ENCODE results near the gene ULBP3.
"Not testable (repeated sequence)": the region's sequence is repeated elsewhere in the genome, so short reads cannot be mapped to it uniquely, and the experiment has no call there.

ULBP3 gene

DNA sequence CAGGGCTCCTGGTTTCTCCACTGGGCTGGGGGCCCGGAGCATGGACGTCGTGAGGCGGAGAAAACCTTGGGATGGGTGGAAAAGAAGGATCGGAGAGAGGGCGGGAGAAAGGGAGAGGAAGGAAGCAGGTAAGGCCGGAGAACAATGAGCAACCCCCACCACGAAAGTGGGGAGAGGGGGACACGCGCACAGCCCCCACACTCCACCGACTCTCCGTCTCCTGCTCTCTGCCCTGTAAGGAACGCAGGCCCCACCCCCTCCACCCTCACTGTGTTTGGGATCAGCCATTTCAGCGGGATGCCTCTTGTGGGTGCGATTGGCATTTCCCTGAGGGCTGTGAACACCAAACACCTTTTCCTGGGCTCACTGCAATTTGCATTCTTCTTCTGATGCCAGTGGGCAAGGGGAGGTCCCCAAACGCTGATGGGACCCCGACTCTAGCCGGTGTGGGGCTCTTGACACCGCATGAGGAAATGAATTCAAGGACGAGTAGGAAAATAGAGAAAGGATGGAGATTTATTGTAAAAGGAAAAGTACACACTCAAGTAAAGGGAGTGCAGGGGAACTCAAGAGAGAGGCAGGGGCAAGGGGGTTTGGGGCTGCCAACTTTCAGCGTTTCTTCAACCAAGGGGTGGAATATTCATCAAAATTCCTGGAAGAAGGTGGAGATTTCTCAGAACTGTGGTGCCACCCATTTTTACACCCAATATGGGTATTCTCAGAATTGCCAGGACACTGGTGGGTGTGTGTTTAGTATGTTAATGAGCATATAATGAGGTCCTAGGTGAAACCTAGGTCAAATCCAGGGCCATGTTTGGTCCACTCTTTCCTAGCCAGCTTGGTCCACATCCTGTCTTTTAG lies 30.5 kb downstream of the ULBP3 start:
- no peak for DNase-seq

- DNase-seq = no peak
These were observed 31.3 kb downstream of the ULBP3 start for GRCh38 chr6:150037526-150038201.

DNA sequence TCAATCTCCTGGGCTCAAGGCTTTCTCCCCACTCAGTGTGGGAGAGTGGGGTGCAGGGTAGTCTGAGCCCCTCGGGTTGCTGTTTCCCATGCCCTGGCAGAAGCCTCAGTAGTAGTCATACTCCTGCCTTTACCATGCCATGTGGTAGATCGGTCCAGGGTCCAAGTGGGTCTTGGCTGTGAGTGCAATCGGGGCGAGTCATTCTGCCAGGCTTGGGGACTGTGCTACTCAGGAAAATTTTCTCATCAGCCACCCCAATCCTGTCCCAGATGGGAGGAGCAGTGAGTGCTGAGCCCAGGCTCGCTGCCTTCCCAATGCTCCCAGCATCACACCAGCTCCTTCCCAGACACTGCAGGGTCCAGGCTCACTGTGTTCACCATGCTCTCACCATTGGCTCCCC lies 32.8 kb downstream of the ULBP3 start:
- DNase-seq = no peak

DNA sequence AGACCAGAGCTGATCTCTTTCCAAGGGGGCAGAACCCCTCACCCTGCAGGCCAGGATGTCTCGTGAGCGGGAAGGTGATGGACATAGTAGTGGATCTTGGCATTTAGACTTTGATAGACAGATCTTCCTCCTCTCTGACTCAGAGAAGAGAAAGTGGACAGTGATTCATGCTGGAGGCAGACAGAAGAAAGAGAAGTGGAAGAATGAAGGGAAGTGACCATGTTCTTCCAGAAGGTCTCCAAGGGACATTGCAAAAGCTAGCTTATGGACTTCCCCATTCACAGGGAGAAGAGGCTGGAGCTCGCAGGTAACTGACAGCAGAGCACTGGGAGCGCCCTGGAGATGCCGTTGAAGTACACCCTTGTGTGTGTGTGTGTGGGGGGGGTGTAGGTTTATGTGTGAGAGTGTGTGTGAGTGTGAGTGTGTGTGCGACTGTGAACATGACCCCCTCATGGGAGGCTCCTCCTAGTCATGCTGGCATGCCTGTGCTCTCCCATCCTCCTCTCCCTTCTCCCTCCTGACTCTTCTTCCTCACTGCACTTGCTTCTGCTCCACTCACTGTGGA lies 35.6 kb downstream of the ULBP3 start:
- no peak for DNase-seq

GRCh38 chr6:150032598-150032997 lies 36.3 kb downstream of the ULBP3 start:
- no peak for DNase-seq

GRCh38 chr6:150030611-150031010 lies 38.3 kb downstream of the ULBP3 start:
- no peak for DNase-seq

GRCh38 chr6:150029749-150030148 lies 39.2 kb downstream of the ULBP3 start:
- DNase-seq = no peak

DNA sequence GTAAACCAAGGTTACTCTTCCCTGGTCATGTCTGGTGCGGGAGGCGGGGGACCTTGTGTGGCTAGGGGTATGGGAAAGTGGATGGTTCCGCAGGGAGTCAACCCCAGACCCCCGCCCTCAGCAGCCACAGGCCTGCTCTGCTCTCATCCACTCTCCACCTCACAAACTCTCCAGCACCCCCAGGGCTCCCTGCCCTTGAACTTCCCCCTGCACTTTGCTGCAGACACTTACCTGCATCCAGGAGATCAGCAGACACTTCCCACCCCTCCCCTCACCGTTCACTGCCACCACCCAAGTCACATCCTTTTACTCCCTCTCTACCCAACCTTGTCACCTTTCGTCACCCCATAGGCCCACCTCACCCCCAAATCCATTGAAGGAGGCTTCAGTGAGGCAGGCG lies 39.6 kb downstream of the ULBP3 start:
- no peak for DNase-seq

GRCh38 chr6:150028799-150029198 lies 40.1 kb downstream of the ULBP3 start:
- DNase-seq = no peak

- DNase-seq = no peak
These were observed 40.9 kb downstream of the ULBP3 start for GRCh38 chr6:150027806-150028565.

GRCh38 chr6:150026976-150027805 lies 41.7 kb downstream of the ULBP3 start:
- DNase-seq = no peak

DNA sequence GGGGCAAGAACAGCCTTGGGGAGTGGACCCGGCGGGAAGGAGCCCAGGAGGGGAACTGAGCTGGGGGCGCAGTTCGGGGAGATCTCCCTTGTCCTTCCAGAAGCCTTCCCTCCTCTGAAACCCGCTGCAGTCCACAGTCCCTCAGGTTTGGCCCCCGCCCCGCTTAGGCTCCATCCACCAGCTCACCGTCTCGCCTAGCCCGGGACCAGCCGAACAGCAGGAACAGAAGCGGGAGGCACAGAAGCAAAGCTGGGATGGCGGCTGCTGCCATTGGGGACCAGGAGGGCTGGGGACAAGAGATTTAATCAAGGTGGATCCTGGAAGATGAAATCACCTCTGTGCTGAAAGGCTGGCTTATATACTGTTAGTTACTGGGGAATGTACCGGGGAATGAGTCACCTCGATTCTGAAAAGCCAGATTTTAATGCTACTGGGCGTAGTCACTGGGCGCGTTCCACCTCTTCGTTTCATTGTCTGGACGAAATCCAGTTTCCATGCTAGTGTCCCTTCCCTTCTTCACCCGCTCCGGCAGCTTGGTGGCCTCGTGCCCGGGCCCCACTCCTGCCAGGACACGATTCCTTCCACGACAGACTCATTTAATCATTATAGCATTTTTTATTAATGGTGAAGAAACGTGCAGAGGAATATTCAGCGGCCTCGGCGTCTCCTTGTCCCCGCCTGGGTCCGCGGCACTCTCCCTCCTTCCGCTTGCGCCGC lies 43.6 kb downstream of the ULBP3 start, which contains the start of gene RAET1L:
RAET1L (minus strand) TSS at position 332 of the 717 bp plus-strand sequence; CDS start at position 271, 61 bp downstream.
- no peak for DNase-seq

DNA sequence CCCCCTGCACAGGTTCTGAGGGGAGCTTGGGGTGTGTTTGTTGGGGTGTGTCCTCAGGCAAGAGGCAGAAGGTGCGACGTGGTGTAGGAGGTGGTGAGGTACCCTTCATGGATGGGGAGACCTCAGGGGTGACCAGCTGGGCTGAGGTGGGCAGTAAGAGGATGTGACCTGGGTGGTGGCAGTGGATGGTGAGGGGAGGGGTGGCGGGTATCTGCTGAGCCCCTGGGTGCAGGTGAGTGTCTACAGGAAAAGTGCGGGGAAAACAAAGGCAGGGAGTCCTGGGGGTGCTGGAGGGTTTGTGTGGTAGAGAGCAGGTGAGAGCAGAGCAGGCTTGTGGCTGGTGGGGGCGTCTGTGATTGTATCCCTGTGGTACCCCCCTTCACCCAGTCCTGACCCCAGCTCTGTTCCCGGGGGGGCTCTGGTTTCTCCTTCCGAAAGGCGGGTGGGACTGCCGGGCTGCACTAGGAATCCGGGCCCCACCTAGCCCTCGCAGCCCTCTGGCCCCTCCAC lies 44.2 kb downstream of the ULBP3 start:
- DNase-seq = no peak

- DNase-seq = not testable (repeated sequence)
These were observed 44.9 kb downstream of the ULBP3 start for GRCh38 chr6:150024021-150024420.

DNA sequence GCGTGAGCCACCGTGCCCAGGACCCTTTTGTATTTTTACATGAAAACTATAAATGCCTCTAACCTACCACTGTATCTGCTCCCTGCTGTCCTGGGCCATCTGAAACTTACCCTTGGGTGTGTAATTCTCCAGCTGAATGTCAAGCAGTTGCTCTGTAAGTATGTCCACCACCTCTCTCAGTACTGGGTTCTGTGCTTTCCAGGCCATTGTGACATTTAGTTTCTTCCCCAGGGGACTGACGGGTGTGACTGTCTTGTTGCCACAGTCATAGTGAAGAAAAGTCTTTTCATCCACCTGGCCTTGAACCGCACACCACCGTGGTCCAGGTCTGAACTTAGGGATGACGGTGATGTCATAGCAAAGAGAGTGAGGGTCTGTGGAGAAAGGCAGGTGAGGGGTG lies 47.1 kb downstream of the ULBP3 start:
- DNase-seq = not testable (repeated sequence)

DNA sequence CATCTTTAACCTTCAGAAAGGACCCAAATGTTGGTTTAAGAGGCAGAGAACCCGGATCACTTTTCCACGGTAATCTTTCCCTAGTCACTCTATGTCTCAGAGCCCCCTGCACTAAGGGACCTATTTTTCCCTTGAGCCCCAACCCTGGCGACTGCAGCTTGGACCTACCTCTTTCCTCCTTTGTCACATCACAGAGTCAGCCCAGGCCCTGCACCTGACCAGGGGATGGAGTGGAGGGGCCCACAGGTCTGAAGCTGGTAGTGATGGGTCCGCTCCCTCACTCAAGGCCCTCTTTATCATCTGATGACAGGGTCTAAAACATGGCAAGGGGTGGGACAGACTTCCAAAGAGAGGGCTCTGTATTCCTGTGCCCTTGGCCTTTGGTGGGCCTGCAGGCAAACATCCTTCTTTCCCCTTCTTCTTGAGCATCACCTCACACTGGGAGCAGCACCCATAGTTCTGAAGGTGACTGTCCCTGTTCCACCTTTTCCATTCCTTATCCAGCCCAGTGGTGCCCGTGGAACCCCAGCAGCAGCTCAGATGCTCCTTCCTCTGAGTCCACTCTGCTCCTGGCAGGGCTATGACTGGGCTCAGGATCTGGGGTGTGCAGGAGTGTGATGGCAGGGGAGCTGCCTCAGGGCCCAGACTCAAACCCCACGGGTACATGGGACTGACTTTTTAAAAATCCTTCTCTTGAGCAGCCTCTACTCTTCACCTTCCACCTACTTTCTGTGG lies 49.9 kb downstream of the ULBP3 start:
- DNase-seq = no peak

GRCh38 chr6:150017186-150017521 lies 51.8 kb downstream of the ULBP3 start:
- DNase-seq = not testable (repeated sequence)

DNA sequence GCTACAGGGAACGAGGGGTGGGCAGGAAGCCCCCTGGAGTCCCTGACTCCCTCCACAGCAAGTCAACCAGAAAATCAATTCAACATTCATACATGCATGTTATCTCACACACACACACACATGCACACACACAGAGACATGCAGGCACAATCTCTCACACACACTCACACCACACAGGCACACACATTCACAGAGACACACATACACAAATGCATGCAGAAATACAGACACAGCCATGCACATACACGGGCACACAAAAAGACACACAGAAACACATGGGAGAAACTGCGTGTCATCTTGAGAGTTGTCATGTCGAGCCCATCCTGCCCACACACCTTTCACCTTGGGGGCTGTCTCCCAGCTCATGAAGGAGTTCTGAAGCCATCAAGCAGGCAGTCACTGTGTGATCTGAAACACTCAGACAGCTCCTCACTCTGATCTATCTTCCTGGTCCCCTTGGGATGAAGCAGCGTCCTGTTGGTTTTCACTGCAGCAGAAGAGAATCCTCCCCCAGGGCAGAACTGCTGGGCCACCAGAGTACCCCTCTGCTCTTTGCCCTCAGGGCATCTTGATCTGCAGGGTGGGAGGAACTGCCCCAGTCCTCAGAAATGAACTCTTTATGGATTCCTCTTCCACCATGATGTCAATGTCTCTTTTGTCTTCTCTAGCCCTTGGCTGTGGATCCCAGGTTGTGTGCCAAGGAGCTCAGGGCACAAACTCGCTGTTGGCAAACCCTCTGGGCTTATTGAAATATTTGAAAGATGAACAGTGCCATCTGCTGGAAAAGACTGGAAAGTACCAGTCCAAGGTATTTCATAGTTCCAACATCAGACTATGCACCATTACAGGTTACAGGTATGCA lies 52.4 kb downstream of the ULBP3 start:
- no peak for DNase-seq

- DNase-seq = not testable (repeated sequence)
These were observed 53.5 kb downstream of the ULBP3 start for GRCh38 chr6:150015281-150016001.

All from NCI-H1436 treated with DMSO at 0.1 percent for 48 hours (cell line).